Glomerular visceral epithelial cell (primary cell): ENCODE data around the gene FAM193A.
"Not testable (repeated sequence)": the region's sequence is repeated elsewhere in the genome, so short reads cannot be mapped to it uniquely, and the experiment has no call there.

ENCODE experiments used
- DNase-seq: peaks from one replicate; pipeline ENCODE4 v3.0.0-alpha.2; 2016; ENCODE audit errors: extremely low spot score

Gene FAM193A

DNA sequence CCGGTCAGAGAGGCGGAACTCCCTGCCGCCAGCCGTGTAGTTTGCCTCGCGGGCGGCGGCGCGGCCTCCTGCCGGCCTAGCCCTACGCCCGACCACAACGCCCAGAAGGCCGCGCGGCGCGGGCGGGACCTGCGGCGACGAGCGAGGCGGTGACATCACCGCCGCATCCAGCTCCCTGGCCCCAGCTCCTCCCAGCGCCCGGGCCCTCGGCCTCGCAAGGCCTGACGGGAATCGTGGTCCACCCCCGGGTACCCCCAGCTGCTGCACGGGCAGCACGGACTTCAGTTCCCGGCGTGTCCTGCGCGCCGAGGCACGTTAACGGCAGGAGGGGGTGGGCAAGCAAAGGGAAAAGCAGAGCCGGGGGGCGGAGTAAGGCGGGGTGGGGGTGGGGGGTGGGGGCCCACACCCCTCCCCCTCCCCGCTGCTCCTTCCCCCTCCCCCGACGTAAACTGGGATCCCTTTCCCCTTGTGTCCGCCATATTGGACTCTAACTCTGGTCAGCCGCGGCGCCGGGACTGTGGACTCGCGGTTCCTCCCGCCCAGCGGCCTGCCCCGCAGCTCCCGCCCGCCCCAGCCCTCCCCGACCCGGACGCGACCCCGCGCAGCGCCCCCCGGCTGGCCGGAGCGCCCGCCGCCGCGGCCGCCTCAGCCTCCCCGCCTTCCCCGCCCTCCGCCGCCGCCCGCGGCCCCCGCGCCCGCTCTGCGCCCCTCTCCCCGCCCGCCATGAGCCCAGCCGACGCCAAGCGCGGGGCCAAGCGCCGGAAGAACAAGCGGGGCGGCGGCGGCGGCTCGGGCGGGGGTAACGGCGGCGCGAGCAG is at the start of gene FAM193A:
TSS of gene FAM193A (plus strand) at position 455 of the 818 bp plus-strand sequence. CDS start at position 724, 269 bp downstream.
- peak; percentile 100 for DNase-seq

GRCh38 chr4:2486981-2487380 is 49.5 kb upstream of the FAM193A start:
- no peak for DNase-seq

GRCh38 chr4:2487632-2488031 is 48.8 kb upstream of the FAM193A start:
- peak; percentile 23 for DNase-seq

DNA sequence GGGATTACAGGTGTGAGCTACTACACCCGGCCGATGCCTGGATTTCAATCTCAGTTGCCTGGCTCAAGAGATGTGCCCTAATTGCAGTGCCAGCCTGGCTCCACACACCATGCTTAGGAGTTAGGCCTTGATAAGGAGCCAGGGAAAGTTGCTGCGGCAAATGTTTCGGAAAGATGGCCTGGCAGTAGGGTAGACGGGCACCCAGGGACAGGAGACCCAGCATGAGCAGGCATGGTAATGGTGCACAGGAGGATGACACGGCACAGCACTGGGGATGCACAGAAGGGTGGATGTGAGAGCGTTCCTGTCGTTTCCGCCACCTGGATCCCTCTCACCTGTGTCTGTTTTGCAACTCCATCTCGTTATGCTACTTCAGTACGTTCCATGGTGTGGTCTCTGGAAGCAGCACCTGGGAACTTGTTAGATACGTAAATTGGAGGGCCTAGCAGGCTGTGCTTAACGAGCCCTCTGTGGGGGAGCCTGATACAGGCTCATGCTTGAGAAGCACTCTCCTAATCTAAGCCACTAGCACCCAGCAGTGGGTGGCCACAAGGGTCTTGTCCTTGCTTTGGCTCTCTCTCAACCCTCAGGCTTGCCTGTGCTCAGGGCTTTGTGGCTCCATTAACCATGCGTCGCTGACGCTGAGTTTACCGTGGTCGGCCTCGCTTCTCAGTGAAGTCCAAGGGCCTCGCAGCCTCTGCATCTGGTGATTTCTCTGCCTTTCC is 47.2 kb upstream of the FAM193A start:
- DNase-seq: no peak

DNA sequence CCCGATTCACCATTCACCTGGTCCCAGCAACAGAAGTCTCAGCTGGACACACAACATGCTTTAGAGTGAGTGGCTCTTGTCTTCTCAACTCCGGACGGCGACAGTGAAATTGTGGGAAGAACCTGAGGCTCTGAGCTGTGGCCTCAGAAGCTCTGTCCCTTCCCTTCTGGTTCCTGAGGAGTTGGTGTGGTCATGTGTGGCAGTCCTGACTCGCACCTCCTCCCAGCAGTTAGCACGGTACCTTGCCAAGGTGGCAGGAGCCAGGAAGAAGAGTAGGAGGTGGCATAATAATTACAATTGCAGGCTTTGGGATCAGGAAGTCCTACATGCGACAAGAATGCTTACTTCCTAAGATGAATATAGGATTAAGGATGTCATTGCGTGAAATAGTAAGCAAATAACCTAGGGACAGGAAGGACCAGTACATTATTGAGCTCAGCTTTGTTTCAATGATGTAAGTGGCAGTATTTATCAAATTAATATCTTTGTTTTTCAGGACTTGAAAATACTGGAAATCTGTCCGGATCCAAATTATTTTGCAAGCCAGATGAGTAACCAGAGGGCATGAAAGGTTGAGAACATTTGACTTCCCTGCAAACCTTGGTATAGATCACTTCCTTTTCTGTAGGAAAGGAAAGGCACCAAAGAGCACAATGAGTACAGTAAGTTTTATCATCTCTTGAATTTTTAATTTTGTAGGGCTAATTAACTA is 46.5 kb upstream of the FAM193A start:
- no peak for DNase-seq

- DNase-seq: no peak
These were observed 43.5 kb upstream of the FAM193A start for GRCh38 chr4:2492970-2493369.

DNA sequence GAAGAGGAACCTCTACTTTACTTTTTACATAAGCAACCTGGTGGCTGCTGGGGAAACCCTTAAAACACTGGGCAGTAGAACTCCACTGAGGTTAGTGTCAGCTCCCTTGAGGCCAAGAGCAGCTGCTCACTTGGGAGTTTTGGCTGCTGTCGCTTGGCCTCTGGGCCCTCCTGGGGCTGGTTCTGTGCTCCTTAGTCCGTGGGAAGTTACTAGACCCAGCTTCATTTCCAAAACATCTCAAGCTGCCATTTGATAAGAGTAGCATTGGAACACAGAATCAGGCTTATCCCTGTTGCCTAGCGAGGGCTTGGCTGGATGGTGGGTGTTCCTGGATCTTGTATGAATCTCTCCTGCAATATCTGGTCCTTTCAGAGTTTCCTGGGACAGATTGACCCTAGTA is 41.5 kb upstream of the FAM193A start:
- DNase-seq: no peak

- no peak for DNase-seq
These were observed 39.1 kb upstream of the FAM193A start for GRCh38 chr4:2497324-2497723.

- DNase-seq: no peak
These were observed 38.5 kb upstream of the FAM193A start for GRCh38 chr4:2497931-2498330.

- no peak for DNase-seq
These were observed 35.9 kb upstream of the FAM193A start for GRCh38 chr4:2500547-2500946.

DNA sequence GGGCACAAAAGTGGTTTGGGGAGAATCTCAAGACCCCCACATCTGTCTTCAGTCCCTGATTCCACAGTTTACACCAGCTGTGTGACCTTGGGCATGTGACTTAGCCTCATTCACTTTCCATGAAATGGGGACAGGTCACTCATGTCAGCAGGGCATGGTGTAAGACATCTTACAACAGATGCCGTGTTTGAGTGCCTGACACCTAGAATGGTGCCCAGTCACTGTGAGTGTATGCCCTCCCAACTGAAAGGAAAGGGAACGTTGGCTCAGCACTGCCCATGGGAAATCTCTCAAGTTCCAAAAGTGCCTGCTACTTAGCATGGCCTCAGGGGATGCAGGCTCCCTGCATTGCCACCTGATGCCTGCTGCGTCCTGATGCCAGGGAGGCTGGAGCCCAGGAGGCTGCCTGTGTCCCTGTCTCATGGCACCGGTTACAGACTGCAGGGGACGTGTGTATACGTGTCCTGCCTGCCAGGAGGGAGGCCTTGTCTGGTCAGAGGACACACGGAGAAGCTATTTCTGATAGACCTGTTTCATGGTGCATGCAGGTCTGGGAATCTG is 35.3 kb upstream of the FAM193A start:
- no peak for DNase-seq

GRCh38 chr4:2503809-2504208 is 32.6 kb upstream of the FAM193A start:
- DNase-seq: no peak

DNA sequence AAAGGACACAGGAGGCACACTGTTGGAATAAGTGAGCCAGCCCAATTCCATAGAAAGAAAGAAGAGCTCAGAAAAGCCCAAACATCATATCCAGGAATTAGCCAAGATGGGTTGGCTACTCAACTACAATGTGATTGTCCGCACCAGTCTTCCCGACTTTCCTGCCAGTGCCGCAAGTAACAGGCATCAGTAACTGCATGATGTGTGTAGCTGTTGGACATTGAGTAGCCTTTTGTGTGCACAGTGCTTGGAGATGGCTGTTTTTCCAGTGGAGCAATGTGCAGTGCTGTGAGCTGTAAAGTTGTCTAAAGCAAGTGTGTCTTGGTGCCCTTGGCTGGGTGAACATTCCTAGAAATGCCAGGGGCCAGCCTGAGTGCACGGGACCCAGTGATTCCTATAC is 29.2 kb upstream of the FAM193A start:
- no peak for DNase-seq

GRCh38 chr4:2507855-2508254 is 28.6 kb upstream of the FAM193A start:
- no peak for DNase-seq

GRCh38 chr4:2510351-2511259 is 25.8 kb upstream of the FAM193A start:
- DNase-seq: no peak

- DNase-seq: no peak
These were observed 24.8 kb upstream of the FAM193A start for GRCh38 chr4:2511645-2512131.

DNA sequence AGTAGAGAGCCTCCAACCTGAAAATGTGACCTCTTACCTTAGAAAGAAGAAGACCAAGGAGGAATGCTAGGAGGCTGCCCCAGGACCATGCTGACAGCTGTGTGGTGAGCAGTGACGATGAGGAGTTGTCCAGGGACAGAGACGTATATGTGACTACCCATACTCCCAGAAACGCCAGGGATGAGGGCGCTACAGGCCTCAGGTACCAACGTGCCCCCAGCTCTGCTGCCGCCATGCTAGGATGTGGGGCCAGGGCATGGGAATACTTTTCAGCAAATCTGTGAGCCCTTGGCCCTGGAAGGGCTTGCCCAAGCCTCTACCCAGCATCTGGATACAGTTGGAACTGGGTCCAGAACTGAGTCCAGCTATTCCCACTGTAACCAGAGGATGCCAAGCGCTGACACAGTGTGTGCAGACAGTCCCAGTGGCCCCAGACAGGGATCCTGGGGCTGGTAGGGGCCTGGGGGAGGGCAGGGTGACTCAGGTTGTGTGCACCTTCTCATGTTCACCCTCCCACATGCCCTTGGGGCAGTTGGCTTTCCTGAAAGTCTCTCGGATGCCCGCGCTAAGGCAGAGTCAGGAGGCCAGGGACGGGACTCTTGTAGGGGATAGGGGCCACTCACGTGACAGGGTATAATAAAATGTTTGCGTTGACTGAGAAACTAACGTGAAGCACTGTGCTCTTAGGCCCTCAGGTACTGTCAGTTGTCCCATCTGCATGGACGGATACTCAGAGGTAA is 23.9 kb upstream of the FAM193A start:
- no peak for DNase-seq

DNA sequence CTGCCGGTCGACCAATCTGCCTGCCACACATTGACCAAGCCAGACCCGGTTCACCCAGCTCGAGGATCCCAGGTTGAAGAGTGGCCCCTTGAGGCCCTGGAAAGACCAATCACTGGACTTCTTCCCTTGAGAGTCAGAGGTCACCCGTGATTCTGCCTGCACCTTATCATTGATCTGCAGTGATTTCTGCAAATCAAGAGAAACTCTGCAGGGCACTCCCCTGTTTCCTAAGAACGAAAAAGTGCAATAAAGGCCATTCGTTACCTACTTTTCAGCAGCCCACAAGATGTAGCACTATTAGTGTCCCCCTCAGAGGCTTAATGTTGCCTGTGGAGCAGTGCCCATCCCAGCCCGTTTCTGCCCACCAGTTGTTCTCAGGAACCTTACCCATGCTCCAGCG is 22.3 kb upstream of the FAM193A start:
- DNase-seq: not testable (repeated sequence)

- not testable (repeated sequence) for DNase-seq
These were observed 21.5 kb upstream of the FAM193A start for GRCh38 chr4:2514944-2515343.

DNA sequence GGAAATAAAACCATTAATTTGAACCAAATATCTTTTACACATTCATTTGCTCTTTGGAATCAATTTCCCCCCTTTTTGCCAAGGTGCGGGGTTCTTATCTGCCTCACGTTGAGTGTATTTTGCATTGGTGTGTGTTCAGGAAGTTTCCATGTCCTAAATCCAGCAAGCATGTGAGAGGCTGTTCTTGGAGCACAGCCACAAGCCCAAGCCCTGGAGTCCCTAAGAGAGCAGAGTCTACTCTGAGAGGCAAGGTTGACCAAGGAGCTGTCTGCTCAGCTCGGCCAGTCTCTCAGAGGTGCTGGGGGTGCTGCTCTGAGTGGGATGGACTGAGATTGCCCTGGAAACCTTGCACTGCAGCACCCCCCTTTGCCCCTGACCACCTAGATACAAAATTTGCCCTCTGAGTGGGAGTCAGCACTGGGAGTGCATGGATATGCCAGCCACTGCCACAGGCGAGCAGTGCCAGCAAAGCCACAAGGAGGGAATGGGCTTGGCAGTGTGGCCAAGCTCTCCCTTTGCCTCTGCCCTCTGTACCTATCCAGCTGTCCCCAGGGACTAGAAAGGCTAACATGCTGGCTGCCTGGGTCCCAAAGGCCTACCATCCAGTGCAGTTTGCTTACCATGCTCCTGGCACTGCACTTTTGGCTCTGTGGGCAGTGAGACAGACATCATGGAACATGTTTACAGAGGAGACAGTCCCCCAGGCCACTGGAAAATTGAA is 20.5 kb upstream of the FAM193A start:
- no peak for DNase-seq
